Stomach (tissue), 4 donors: ENCODE measurements around the gene BORCS6.

Experiments used
- CTCF ChIP-seq, 7 experiments: fragments of 450-650 bp in 4 of 7; fragments of 200-600 bp in 3 of 7; sonication (generic) in 3 of 7; IDR thresholded peaks; one replicate each; pipeline ENCODE4 v1.5.1; 2016 to 2019; ENCODE audit warnings: antibody characterized with exemption in 7 of 7, control low read depth in 2 of 7, mild to moderate bottlenecking in 1 of 7
- POLR2A ChIP-seq, 4 donors: fragments of 450-650 bp; IDR thresholded peaks; one replicate each; pipeline ENCODE4 v1.6.1; 2016; ENCODE audit warnings: antibody characterized with exemption in 4 of 4, control low read depth in 2 of 4, mild to moderate bottlenecking in 1 of 4, moderate library complexity in 1 of 4
- POLR2AphosphoS5 ChIP-seq, 3 donors: sonication (generic); formaldehyde crosslinking; IDR thresholded peaks; one replicate each; pipeline ENCODE4 v1.6.1; 2016; ENCODE audit warnings: antibody characterized with exemption in 3 of 3

GRCh38 chr17:8155231-8155995, 34.6 kb downstream of the BORCS6 start:
- TF ChIP-seq CTCF (IDR thresholded peaks at IDR 0.05) (no peak), POLR2AphosphoS5 (IDR thresholded peaks at IDR 0.05) (peak in 2 of 3 donors; percentile 44 to 68), POLR2A (IDR thresholded peaks at IDR 0.05) (no peak)
